Measurements from ENCODE around the gene NLK. TPM values are rescaled to one million over a fixed set of nuclear protein-coding genes. Genes with fewer than 3 reads are reported as not detected.

NLK gene
- total and polyA plus RNA-seq, 2 of the 13 experiments (the other 11 are each of a cell fraction or from before 2014, with no cell fraction given): 13.4 to 14.6 TPM

- no peak for TF ChIP-seq ZFP91 (CRISPR knock-in tag; IDR thresholded peaks at IDR 0.05; ENCODE audit: borderline replicate concordance)
- no peak for TF ChIP-seq ZKSCAN8 (CRISPR knock-in tag; IDR thresholded peaks at IDR 0.05; ENCODE audit: borderline replicate concordance)
- no peak for TF ChIP-seq HBP1 (CRISPR knock-in tag; IDR thresholded peaks at IDR 0.05; ENCODE audit: low read depth)
- no peak for TF ChIP-seq ZNF839 (CRISPR knock-in tag; IDR thresholded peaks at IDR 0.05; ENCODE audit: borderline replicate concordance)
- TF ChIP-seq ZNF468 (CRISPR knock-in tag; IDR thresholded peaks at IDR 0.05): no peak
- TF ChIP-seq ARNT2 (CRISPR knock-in tag; IDR thresholded peaks at IDR 0.05; ENCODE audit: low read depth): no peak
- TF ChIP-seq MZF1 (CRISPR knock-in tag; IDR thresholded peaks at IDR 0.05; ENCODE audit: borderline replicate concordance): no peak
- TF ChIP-seq SMAD9 (CRISPR knock-in tag; IDR thresholded peaks at IDR 0.05): no peak
- no peak for TF ChIP-seq UBTF (CRISPR knock-in tag; IDR thresholded peaks at IDR 0.05)
- no peak for TF ChIP-seq ZZZ3 (CRISPR knock-in tag; IDR thresholded peaks at IDR 0.05; ENCODE audit: borderline replicate concordance)
- TF ChIP-seq, protein P1, sequence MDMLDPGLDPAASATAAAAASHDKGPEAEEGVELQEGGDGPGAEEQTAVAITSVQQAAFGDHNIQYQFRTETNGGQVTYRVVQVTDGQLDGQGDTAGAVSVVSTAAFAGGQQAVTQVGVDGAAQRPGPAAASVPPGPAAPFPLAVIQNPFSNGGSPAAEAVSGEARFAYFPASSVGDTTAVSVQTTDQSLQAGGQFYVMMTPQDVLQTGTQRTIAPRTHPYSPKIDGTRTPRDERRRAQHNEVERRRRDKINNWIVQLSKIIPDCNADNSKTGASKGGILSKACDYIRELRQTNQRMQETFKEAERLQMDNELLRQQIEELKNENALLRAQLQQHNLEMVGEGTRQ (IDR thresholded peaks at IDR 0.05; ENCODE audit: low read depth, low read length): no peak
- TF ChIP-seq, protein P1 (CRISPR knock-in tag; IDR thresholded peaks at IDR 0.05; ENCODE audit: borderline replicate concordance): no peak
These were observed 82.5 kb downstream of the NLK start (continued) for GRCh38 chr17:28124962-28125361.
